ENCODE measurements around the gene CD33. TPM values are rescaled to one million over a fixed set of nuclear protein-coding genes. Genes with fewer than 3 reads are reported as not detected.

The CD33 gene
- total RNA-seq, 2 experiments from 2014 or later, result not detected

GRCh38 chr19:51201712-51202111 lies 23.2 kb upstream of the CD33 start:
- H2AFZ ChIP-seq (ENCODE audit: low read length), result no peak overlapping the region
- DNase-seq (ENCODE audit: low spot score), result no peak
- no peaks in the 10 kb centered on the region for H3K36me3 ChIP-seq (ENCODE audit: insufficient read depth, low read length)
- H3K9me2 ChIP-seq (ENCODE audit: insufficient read depth, low read length), result no peaks in the 10 kb centered on the region
- POLR2A ChIA-PET, result interaction anchor here (0.6 kb wide), 1 partner anchor 9 kb away, joined by 4 read pairs; no protein-coding TSS in a partner anchor
- H4K20me1 ChIP-seq (ENCODE audit: insufficient read depth, low read length), result no peaks in the 10 kb centered on the region
- TF ChIP-seq CTCF (conservative IDR thresholded peaks at IDR 0.05; ENCODE audit: low read length), result no peak
- TF ChIP-seq EZH2phosphoT487 (IDR thresholded peaks at IDR 0.05; ENCODE audit: borderline replicate concordance, low read depth, low read length), result no peak
- H3K4me1 ChIP-seq (ENCODE audit: insufficient read depth, low read length, poor library complexity, severe bottlenecking), result no peaks in the 10 kb centered on the region
- CTCF ChIA-PET (ENCODE audit: unreplicated experiment), result no interaction called here
- H3K4me3 ChIP-seq (ENCODE audit: low read depth, low read length, poor library complexity, severe bottlenecking), result no peak overlapping the region
- no peaks in the 10 kb centered on the region for H3K9me3 ChIP-seq (ENCODE audit: low read length)
- intact Hi-C loops (cut with micrococcal nuclease; ENCODE audit: unreplicated experiment), result no loop called here
- H3K4me2 ChIP-seq (ENCODE audit: low read length), result no peak overlapping the region
- no peaks in the 10 kb centered on the region for H3K79me2 ChIP-seq (ENCODE audit: insufficient read depth, low read depth, low read length)
- no peak overlapping the region for H3K27ac ChIP-seq (ENCODE audit: low read depth, low read length, poor library complexity, severe bottlenecking)
- no TSS peak for BruUV-seq (replicated peaks)

GRCh38 chr19:51203916-51204315 lies 21.0 kb upstream of the CD33 start:
- Histone ChIP-seq H3K9me2 (ENCODE audit: insufficient read depth, low read length) (no peaks in the 10 kb centered on the region), H3K4me3 (ENCODE audit: low read depth, low read length, poor library complexity, severe bottlenecking) (no peak overlapping the region), H3K27ac (ENCODE audit: low read depth, low read length, poor library complexity, severe bottlenecking) (no peak overlapping the region), H3K9me3 (ENCODE audit: low read length) (no peaks in the 10 kb centered on the region), H3K4me2 (ENCODE audit: low read length) (no peak overlapping the region), H4K20me1 (ENCODE audit: insufficient read depth, low read length) (no peaks in the 10 kb centered on the region), H3K36me3 (ENCODE audit: insufficient read depth, low read length) (no peaks in the 10 kb centered on the region), H2AFZ (ENCODE audit: low read length) (no peak overlapping the region), H3K79me2 (ENCODE audit: insufficient read depth, low read depth, low read length) (no peaks in the 10 kb centered on the region), H3K4me1 (ENCODE audit: insufficient read depth, low read length, poor library complexity, severe bottlenecking) (no peaks in the 10 kb centered on the region)
- POLR2A ChIA-PET, result no interaction called here
- CTCF ChIA-PET (ENCODE audit: unreplicated experiment), result no interaction called here
- intact Hi-C loops (cut with micrococcal nuclease; ENCODE audit: unreplicated experiment), result no loop called here
- TF ChIP-seq EZH2phosphoT487 (IDR thresholded peaks at IDR 0.05; ENCODE audit: borderline replicate concordance, low read depth, low read length), result no peak
- TF ChIP-seq CTCF (conservative IDR thresholded peaks at IDR 0.05; ENCODE audit: low read length), result no peak
- BruUV-seq (replicated peaks), result no TSS peak
- no peak for DNase-seq (ENCODE audit: low spot score)

GRCh38 chr19:51204321-51204720 lies 20.6 kb upstream of the CD33 start:
- DNase-seq (ENCODE audit: low spot score), result no peak
- BruUV-seq (replicated peaks), result no TSS peak

More at GRCh38 chr19:51204321-51204720, 20.6 kb upstream of the CD33 start:
- POLR2A ChIA-PET, result no interaction called here
- Histone ChIP-seq H3K9me2 (ENCODE audit: insufficient read depth, low read length) (no peaks in the 10 kb centered on the region), H3K4me3 (ENCODE audit: low read depth, low read length, poor library complexity, severe bottlenecking) (no peak overlapping the region), H3K9me3 (ENCODE audit: low read length) (no peaks in the 10 kb centered on the region), H3K4me1 (ENCODE audit: insufficient read depth, low read length, poor library complexity, severe bottlenecking) (no peaks in the 10 kb centered on the region), H2AFZ (ENCODE audit: low read length) (no peak overlapping the region), H3K4me2 (ENCODE audit: low read length) (no peak overlapping the region), H3K27ac (ENCODE audit: low read depth, low read length, poor library complexity, severe bottlenecking) (no peak overlapping the region), H3K36me3 (ENCODE audit: insufficient read depth, low read length) (no peaks in the 10 kb centered on the region), H3K79me2 (ENCODE audit: insufficient read depth, low read depth, low read length) (no peaks in the 10 kb centered on the region), H4K20me1 (ENCODE audit: insufficient read depth, low read length) (no peaks in the 10 kb centered on the region)
- TF ChIP-seq CTCF (conservative IDR thresholded peaks at IDR 0.05; ENCODE audit: low read length) (no peak), EZH2phosphoT487 (IDR thresholded peaks at IDR 0.05; ENCODE audit: borderline replicate concordance, low read depth, low read length) (no peak)
- CTCF ChIA-PET (ENCODE audit: unreplicated experiment), result no interaction called here
- intact Hi-C loops (cut with micrococcal nuclease; ENCODE audit: unreplicated experiment), result no loop called here

Measured in OCI-LY7 (cell line).